IPS DF 6.9 (cell line): ENCODE results near the gene CTDNEP1.

Experiments used
- DNase-seq: peaks from one replicate; pipeline ENCODE4 v3.0.0-alpha.2; 2013; ENCODE audit warnings: low read depth, low spot score
- H3K27ac ChIP-seq: one replicate; pipeline ENCODE4 v1.5.1; 2013; ENCODE audit warnings: low read length, control low read depth
- H3K27me3 ChIP-seq: 2 replicates; pipeline ENCODE4 v1.6.1; 2013; ENCODE audit warnings: mild to moderate bottlenecking, low read length; ENCODE audit not compliant: control insufficient read depth, insufficient read depth
- H3K36me3 ChIP-seq: 2 replicates; pipeline ENCODE4 v1.6.1; 2013; ENCODE audit warnings: low read length; ENCODE audit not compliant: control insufficient read depth, insufficient read depth
- H3K4me1 ChIP-seq: 2 replicates; pipeline ENCODE4 v1.6.1; 2013; ENCODE audit warnings: low read length; ENCODE audit not compliant: control insufficient read depth, insufficient read depth
- H3K4me3 ChIP-seq: 2 replicates; pipeline ENCODE4 v1.5.1; 2013; ENCODE audit warnings: mild to moderate bottlenecking, low read length
- H3K9me3 ChIP-seq: 2 replicates; pipeline ENCODE4 v1.6.1; 2013; ENCODE audit warnings: low read length, inconsistent platforms; ENCODE audit not compliant: control insufficient read depth, insufficient read depth
- WGBS: extraction: QIAGEN DNeasy Blood & Tissue Kit; methylation state at CpG from one replicate; pipeline ENCODE4 v1.1.7; 2013; ENCODE audit warnings: mixed read lengths, missing lambda C conversion rate; ENCODE audit not compliant: insufficient read length, insufficient coverage; 5-methylcytosine and 5-hydroxymethylcytosine counted together

The CTDNEP1 gene

DNA sequence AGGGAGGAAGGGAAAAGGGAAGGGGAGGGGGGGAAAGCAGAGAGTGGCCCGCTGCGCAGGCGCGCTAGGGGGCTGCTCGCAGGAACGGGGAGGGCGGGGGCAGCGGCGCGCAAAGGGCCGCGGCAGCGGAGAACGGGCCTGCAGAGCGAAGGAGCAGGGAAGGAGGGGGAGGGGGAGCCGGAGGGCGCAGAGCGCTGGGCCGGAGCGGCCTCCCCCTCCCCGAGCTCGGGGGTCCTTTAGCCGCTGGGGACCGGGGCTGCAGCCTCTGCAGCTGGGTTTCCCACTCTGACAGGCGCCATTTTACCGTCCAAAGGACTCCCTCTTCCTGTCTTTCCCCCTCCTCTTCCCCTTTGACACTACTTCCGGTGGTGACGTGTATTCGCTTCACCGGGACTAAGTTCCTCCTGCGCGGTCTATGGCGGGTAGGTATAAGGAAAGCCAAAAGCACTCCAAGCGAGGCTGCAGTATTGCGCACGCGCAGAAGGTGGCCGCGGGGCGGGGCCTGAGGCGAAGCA lies at the start of gene CTDNEP1:
Gene CTDNEP1, minus strand, starts transcription at position 74 of the 515 bp plus-strand sequence. CDS start 438 bp downstream, outside the sequence.
- H3K36me3 ChIP-seq, result peaks cover 7% of the 10 kb centered on the region; the same call in 1 of the 2 replicates
- no peaks in the 10 kb centered on the region for H3K27me3 ChIP-seq
- H3K4me3 ChIP-seq, result peak within 1 kb of the TSS; percentile 87
- no peaks in the 10 kb centered on the region for H3K9me3 ChIP-seq
- H3K4me1 ChIP-seq, result no peaks in the 10 kb centered on the region
- peak; percentile 95 for DNase-seq
- no CpG with 5 or more reads among the region's 41 CpGs for WGBS
- H3K27ac ChIP-seq, result no peak within 1 kb of the TSS

GRCh38 chr17:7296189-7296861 lies 44.8 kb upstream of the CTDNEP1 start:
- Histone ChIP-seq H3K36me3 (no peaks in the 10 kb centered on the region), H3K27ac (no peak overlapping the region), H3K4me1 (peaks cover 2% of the 10 kb centered on the region; the same call in 1 of the 2 replicates), H3K4me3 (no peak overlapping the region), H3K9me3 (no peaks in the 10 kb centered on the region), H3K27me3 (peaks cover 2% of the 10 kb centered on the region; the same call in 1 of the 2 replicates)
- DNase-seq, result peak; percentile 82
- WGBS, result no CpG with 5 or more reads among the region's 51 CpGs

DNA sequence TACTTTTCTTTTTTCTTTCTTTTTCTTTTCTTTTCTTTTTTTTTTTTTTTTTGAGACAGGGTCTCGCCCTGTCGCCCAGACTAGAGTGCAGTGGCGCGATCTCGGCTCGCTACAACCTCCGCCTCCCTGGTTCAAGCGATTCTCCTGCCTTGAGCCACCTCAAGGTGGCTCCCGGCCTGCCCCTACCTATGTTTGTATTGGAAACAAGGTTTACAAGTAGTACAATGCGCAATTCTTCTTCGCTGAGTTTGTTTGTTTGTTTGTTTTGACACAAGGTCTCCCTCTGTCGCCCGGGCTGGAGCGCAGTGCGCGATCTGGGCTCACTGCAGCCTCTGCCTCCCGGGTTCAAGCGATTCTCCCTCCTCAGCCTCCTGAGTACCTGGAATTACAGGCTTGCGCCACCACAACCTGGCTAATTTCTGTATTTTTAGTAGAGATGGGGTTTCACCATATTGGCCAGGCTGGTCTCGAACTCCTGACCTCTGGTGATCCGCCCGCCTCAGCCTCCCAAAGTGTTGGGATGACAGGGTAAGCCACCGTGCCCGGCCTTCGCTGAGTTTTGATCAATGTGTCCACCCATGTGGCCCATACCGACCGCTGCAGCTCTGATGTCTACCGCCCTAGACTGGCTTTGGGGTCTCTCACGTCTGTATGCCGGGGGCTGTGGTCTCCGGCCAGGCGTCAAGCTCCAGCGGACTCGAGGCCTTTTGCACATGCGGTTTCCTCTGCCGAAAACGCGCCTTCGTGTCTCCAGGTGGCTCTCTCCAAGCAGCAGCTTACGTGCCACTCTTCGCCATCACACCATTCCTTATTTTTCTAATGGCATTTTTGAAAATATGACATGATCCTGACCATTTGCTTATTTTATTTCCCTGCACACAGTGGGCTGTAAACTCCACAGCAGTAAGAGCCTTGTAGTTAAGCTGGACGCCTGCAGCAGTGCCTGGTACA lies 44.0 kb upstream of the CTDNEP1 start:
- peaks cover 2% of the 10 kb centered on the region; the same call in 1 of the 2 replicates for H3K27me3 ChIP-seq
- H3K9me3 ChIP-seq, result no peaks in the 10 kb centered on the region
- DNase-seq, result no peak
- peaks cover 2% of the 10 kb centered on the region; the same call in 1 of the 2 replicates for H3K4me1 ChIP-seq
- no peaks in the 10 kb centered on the region for H3K36me3 ChIP-seq
- H3K4me3 ChIP-seq, result no peak overlapping the region; the same call in 1 of the 2 replicates
- no CpG with 5 or more reads among the region's 42 CpGs for WGBS
- no peak overlapping the region for H3K27ac ChIP-seq

DNA sequence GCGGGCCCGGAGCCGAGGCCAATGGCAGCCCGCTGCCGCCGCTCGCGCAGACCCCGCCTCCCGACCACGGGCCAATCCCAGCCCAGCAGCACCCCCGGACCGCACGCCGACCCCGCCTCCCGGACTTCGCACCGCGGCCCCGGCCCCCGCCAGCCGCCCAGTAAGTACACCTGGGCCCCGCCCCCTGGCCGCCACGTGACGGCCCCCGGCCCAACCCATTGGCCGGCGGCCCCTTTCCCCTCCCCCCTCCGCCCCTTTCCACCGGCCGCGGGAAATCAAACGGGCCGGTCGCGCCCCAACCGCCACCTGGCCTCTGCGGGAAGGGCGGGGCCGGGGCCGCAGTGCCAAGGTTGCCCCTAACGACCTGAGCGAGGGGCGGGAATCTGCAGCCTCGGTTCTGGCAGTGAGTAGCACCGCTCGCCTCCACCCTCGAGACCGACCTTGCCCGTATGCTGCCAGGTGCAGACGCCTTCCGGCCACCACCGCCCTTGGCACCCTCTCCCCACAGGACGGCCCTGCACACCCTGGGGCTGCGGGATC lies 43.1 kb upstream of the CTDNEP1 start, which contains the start of gene YBX2:
Gene YBX2, minus strand, starts transcription at position 26 of the 540 bp plus-strand sequence. CDS start 139 bp downstream, outside the sequence.
- peak; percentile 91 for DNase-seq
- Histone ChIP-seq H3K9me3 (no peaks in the 10 kb centered on the region), H3K4me1 (peaks cover 2% of the 10 kb centered on the region; the same call in 1 of the 2 replicates), H3K4me3 (peak within 1 kb of the TSS; percentile 65), H3K27ac (no peak within 1 kb of the TSS), H3K27me3 (peaks cover 2% of the 10 kb centered on the region; the same call in 1 of the 2 replicates), H3K36me3 (no peaks in the 10 kb centered on the region)
- no CpG with 5 or more reads among the region's 57 CpGs for WGBS

DNA sequence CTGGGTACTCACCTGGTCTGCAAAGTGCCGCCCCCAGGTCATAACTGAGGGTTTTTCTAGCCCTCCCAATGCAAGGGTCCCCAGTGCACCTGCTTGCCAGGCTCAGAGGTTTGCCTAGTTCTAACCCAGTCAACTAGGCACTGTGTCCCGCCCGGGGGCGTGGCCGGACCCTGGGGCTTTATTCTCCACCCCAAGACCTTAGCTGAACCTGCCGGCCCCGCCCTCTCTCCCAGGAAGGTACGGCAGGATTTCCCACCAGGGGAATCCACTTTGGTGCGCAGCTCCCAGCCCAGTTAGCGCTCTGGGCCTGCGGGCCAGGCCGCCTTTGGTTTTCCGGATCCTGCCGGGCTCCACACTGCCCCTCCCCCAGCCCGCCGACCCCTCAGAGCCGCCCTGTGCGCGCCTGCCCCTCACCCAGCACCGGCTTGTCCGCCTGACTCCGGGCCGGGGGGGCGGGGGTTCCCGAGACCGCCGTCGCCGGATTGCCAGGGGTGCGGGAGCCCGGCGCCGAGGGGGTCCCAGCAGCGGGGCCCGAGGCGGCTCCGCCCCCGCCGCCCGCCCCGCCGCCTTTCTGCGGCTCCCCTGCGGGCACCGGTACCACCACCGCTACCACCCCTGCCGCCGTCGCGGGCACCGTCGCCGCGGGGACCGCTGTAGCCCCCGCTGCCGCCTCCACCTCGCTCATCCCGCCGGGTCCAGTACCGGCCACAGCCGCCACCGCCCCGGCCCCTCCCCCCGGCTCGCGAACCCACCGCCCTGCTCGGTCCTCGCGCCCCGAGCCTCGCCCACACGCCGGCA lies 42.5 kb upstream of the CTDNEP1 start:
- H3K4me1 ChIP-seq, result peaks cover 3% of the 10 kb centered on the region
- no CpG with 5 or more reads among the region's 75 CpGs for WGBS
- DNase-seq, result no peak
- H3K36me3 ChIP-seq, result no peaks in the 10 kb centered on the region
- H3K9me3 ChIP-seq, result no peaks in the 10 kb centered on the region
- H3K4me3 ChIP-seq, result peak overlapping the region; percentile 65; the same call in 1 of the 2 replicates
- H3K27me3 ChIP-seq, result peaks cover 2% of the 10 kb centered on the region; the same call in 1 of the 2 replicates
- H3K27ac ChIP-seq, result no peak overlapping the region

DNA sequence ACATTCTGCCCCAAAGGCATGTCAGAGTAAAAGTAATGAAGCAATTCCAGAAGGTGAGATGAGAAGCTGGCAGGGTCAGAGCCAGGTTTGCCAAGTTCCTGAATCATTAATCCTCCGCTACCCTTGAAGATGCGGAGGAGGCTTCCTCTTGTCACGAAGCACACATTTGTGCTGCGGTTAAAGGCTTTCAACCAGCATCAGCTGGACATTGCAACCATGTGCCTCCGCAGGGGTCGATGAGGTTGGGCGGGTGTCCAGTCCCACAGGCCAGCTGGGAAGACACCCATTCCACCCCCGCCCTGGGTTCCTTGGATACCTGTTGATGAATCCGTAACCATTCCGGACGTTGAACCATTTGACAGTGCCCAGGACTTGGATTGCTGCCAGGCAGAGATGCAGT lies 41.6 kb upstream of the CTDNEP1 start:
- no CpG with 5 or more reads among the region's 11 CpGs for WGBS
- DNase-seq, result no peak
- Histone ChIP-seq H3K9me3 (no peaks in the 10 kb centered on the region), H3K36me3 (no peaks in the 10 kb centered on the region), H3K4me1 (peaks cover 3% of the 10 kb centered on the region), H3K27ac (no peak overlapping the region), H3K4me3 (no peak overlapping the region), H3K27me3 (peaks cover 2% of the 10 kb centered on the region; the same call in 1 of the 2 replicates)

DNA sequence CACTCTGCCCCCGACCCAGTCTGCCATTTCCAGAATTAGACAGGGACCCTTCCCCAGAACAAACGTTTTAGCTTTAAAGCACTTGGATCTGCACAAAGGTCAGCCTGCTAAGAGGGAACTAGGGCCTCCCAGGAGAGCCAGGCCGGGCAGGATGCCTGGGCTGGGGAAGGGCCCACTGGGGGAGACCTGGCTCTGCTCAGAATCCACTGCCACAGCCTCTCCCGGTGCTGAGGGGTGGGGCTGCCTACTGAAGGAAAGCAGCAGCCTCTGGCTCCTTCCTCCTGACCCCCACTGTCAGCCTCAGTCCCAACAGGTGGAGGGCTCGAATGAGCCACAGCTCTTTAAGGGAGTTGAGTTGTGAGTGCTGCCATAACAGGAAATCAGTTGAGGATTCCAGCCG lies 41.2 kb upstream of the CTDNEP1 start:
- Histone ChIP-seq H3K27ac (no peak overlapping the region), H3K9me3 (no peaks in the 10 kb centered on the region), H3K27me3 (peaks cover 2% of the 10 kb centered on the region; the same call in 1 of the 2 replicates), H3K4me3 (no peak overlapping the region), H3K4me1 (peaks cover 3% of the 10 kb centered on the region), H3K36me3 (no peaks in the 10 kb centered on the region)
- no CpG with 5 or more reads among the region's 6 CpGs for WGBS
- DNase-seq, result no peak

- Histone ChIP-seq H3K4me1 (peaks cover 3% of the 10 kb centered on the region), H3K27me3 (peaks cover 2% of the 10 kb centered on the region; the same call in 1 of the 2 replicates), H3K36me3 (no peaks in the 10 kb centered on the region), H3K4me3 (no peak overlapping the region), H3K9me3 (no peaks in the 10 kb centered on the region), H3K27ac (no peak overlapping the region)
- WGBS, result no CpG with 5 or more reads among the region's 2 CpGs
- DNase-seq, result no peak
These were observed 40.7 kb upstream of the CTDNEP1 start for GRCh38 chr17:7292194-7292593.

- H3K4me3 ChIP-seq, result no peak overlapping the region
- H3K36me3 ChIP-seq, result no peaks in the 10 kb centered on the region
- WGBS, result no CpG with 5 or more reads among the region's 11 CpGs
- H3K4me1 ChIP-seq, result peaks cover 3% of the 10 kb centered on the region
- DNase-seq, result no peak
- no peaks in the 10 kb centered on the region for H3K9me3 ChIP-seq
- no peak overlapping the region for H3K27ac ChIP-seq
- peaks cover under 1% of the 10 kb centered on the region; the same call in 1 of the 2 replicates for H3K27me3 ChIP-seq
These were observed 39.2 kb upstream of the CTDNEP1 start for GRCh38 chr17:7290685-7291084.
